ENCODE data around the gene TMCO4.
"Not testable (repeated sequence)": the region's sequence is repeated elsewhere in the genome, so short reads cannot be mapped to it uniquely, and the experiment has no call there.

Gene TMCO4

GRCh38 chr1:19637606-19638005 lies 162.1 kb downstream of the TMCO4 start:
- DNase-seq (ENCODE audit: low read depth) = no peak

- not testable (repeated sequence) for DNase-seq (ENCODE audit: low read depth)
These were observed 163.0 kb downstream of the TMCO4 start for GRCh38 chr1:19636749-19637148.

- no peak for DNase-seq (ENCODE audit: low read depth)
These were observed 163.7 kb downstream of the TMCO4 start for GRCh38 chr1:19636065-19636464.

- DNase-seq (ENCODE audit: low read depth) = no peak
These were observed 164.1 kb downstream of the TMCO4 start for GRCh38 chr1:19635646-19636045.

GRCh38 chr1:19635064-19635463 lies 164.7 kb downstream of the TMCO4 start:
- DNase-seq (ENCODE audit: low read depth) = not testable (repeated sequence)

GRCh38 chr1:19633106-19633505 lies 166.6 kb downstream of the TMCO4 start:
- DNase-seq (ENCODE audit: low read depth) = no peak
